ENCODE data around the gene FDXACB1. TPM values are rescaled to one million over a fixed set of nuclear protein-coding genes. Genes with fewer than 3 reads are reported as not detected.
A peak's percentile ranks its signal among the peaks of the same experiment; 100 is the strongest.

Gene FDXACB1
- total and polyA plus RNA-seq, 9 of the 15 experiments (the other 6 are each of a cell fraction or from before 2014, with no cell fraction given): 3.2 to 7.5 (median 5.3) TPM

- Histone ChIP-seq H4K20me1 (replicated peaks; ENCODE audit: control insufficient read depth, insufficient read depth, low read length) (no peaks in the 10 kb centered on the region), H3K4me2 (ENCODE audit: insufficient read depth, low read length) (peak within 1 kb of the TSS; percentile 68), H3K79me2 (ENCODE audit: control insufficient read depth, insufficient read depth, low read length) (no peaks in the 10 kb centered on the region), H3K27ac (ENCODE audit: extremely low read depth, low read depth, low read length) (peak within 1 kb of the TSS; percentile 57), H2AFZ (ENCODE audit: low read depth, low read length) (peak within 1 kb of the TSS; percentile 76), H3K9me3 (replicated peaks; ENCODE audit: control insufficient read depth, insufficient read depth, low read depth, low read length) (no peaks in the 10 kb centered on the region), H3K9ac (ENCODE audit: insufficient read depth in 1 of 2, low read depth in 2 of 2, low read length in 2 of 2) (peak within 1 kb of the TSS; percentile 20 to 62; a peak in 2 of 4 replicates), H3K9me1 (ENCODE audit: control insufficient read depth, insufficient read depth, low read length) (peaks cover 3% of the 10 kb centered on the region), H3K27me3 (ENCODE audit: control insufficient read depth in 2 of 2, insufficient read depth in 2 of 2, low read length in 2 of 2) (no peaks in the 10 kb centered on the region), H3K36me3 (ENCODE audit: control insufficient read depth, insufficient read depth, low read length) (no peaks in the 10 kb centered on the region), H3K4me1 (replicated peaks in 1 of 2; ENCODE audit: control insufficient read depth in 2 of 2, insufficient read depth in 2 of 2, low read length in 2 of 2) (peaks cover 35 to 40% of the 10 kb centered on the region in 2 experiments; a peak in 4 of 5 replicates), H3K4me3 (no peak within 1 kb of the TSS)
- BruUV-seq (replicated peaks): no TSS peak
- ChIA-PET CTCF (ENCODE audit: low intra/inter-chr PET ratio) (no interaction called here), POLR2A (interaction anchor here (0.5 to 2.9 kb wide), 8 partner anchors 11 to 113 kb away, joined by 3 to 13 read pairs (median 3); no protein-coding TSS in a partner anchor)
- WGBS (ENCODE audit: insufficient coverage, low coverage, missing lambda C conversion rate): 13% methylated on average over 13 of the region's 17 CpGs
- intact Hi-C loops (cut with micrococcal nuclease): loop anchor here (5.0 kb wide), 1 partner anchor 34 kb away; the partner anchor contains the start of genes CFAP68 and FDXACB1
- peak; percentile 48 for ATAC-seq
- FAIRE-seq: no peak
- in situ Hi-C loops (cut with MboI): no loop called here
- DNase-seq (ENCODE audit: extremely low read depth in 1 of 4, low spot score in 3 of 4): peak; percentile 33 to 66 (median 36)
- TF ChIP-seq ZNF263 (CRISPR knock-in tag; IDR thresholded peaks at IDR 0.05; ENCODE audit: borderline replicate concordance) (peak; percentile 60; the same call in 1 of the 2 replicates), HNRNPUL1 (IDR thresholded peaks at IDR 0.05; ENCODE audit: low read length) (no peak), CGGBP1 (CRISPR knock-in tag; IDR thresholded peaks at IDR 0.05) (no peak), TARDBP (IDR thresholded peaks at IDR 0.05) (no peak), MBD2 (IDR thresholded peaks at IDR 0.05; ENCODE audit: borderline replicate concordance, low read depth) (no peak), ZNF707 (CRISPR knock-in tag; conservative IDR thresholded peaks at IDR 0.05) (no peak), TAF9B (IDR thresholded peaks at IDR 0.05; ENCODE audit: partially characterized antibody) (no peak), ZNF318 (IDR thresholded peaks at IDR 0.05; ENCODE audit: borderline replicate concordance in 1 of 2, low read depth in 1 of 2) (no peak), TEAD4 (IDR thresholded peaks at IDR 0.05; ENCODE audit: low read length) (peak; percentile 11; the same call in 1 of the 2 replicates), TEAD4 (CRISPR knock-in tag; IDR thresholded peaks at IDR 0.05; ENCODE audit: borderline replicate concordance) (no peak), MBD1 (CRISPR knock-in tag; IDR thresholded peaks at IDR 0.05) (no peak)
These were observed 32.8 kb upstream of the FDXACB1 start, which contains the start of gene CRYAB for GRCh38 chr11:111911563-111912401. Gene CRYAB (minus strand): TSS chr11:111911770. CDS start chr11:111911724, 46 bp downstream.

All from K562 (cell line).